Ovary (tissue), 3 donors: ENCODE measurements around the gene SEC14L1.

ENCODE experiments used
- POLR2A ChIP-seq: fragments of 450-650 bp; IDR thresholded peaks from one replicate; pipeline ENCODE4 v1.6.1; 2017; ENCODE audit warnings: antibody characterized with exemption, mild to moderate bottlenecking, moderate library complexity
- TF ChIP-seq, protein P1 (sequence below), 3 donors: fragments of 450-650 bp in 2 of 3; fragments of 200-600 bp in 1 of 3; IDR thresholded peaks; one replicate each; pipeline versions ENCODE4 v1.5.1 to v1.8.0; 2016 to 2022; ENCODE audit warnings: antibody characterized with exemption in 3 of 3, mild to moderate bottlenecking in 1 of 3
- donor health status: DM: no; HTN: no; CAD: no.

DNA sequence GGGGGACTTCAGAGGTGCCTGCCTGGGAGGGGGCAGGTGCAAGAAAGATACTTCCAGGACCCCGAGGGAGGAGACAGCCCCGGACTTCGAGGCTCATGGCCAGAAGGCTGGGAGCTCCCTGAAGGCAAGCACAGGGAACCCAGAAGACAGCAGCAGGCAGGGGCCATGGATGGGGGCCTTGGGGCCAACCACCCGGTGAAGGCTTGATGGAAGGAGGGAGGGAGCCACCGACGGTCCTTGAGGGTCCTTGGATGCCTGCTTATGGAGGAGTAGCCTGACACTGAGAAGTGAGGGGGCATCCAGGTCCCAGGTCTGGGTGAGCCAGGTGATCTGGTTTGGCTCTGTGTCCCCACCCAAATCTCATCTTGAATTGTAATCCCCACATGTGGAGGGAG, 89.7 kb downstream of the SEC14L1 start:
- TF ChIP-seq POLR2A: no peak
- TF ChIP-seq, protein P1, sequence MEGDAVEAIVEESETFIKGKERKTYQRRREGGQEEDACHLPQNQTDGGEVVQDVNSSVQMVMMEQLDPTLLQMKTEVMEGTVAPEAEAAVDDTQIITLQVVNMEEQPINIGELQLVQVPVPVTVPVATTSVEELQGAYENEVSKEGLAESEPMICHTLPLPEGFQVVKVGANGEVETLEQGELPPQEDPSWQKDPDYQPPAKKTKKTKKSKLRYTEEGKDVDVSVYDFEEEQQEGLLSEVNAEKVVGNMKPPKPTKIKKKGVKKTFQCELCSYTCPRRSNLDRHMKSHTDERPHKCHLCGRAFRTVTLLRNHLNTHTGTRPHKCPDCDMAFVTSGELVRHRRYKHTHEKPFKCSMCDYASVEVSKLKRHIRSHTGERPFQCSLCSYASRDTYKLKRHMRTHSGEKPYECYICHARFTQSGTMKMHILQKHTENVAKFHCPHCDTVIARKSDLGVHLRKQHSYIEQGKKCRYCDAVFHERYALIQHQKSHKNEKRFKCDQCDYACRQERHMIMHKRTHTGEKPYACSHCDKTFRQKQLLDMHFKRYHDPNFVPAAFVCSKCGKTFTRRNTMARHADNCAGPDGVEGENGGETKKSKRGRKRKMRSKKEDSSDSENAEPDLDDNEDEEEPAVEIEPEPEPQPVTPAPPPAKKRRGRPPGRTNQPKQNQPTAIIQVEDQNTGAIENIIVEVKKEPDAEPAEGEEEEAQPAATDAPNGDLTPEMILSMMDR (IDR thresholded peaks at IDR 0.05): no peak
